MM.1S (cell line): ENCODE data around the gene RAVER2.

Experiments used
- DNase-seq: peaks from one replicate; pipeline ENCODE4 v3.0.0-alpha.2; 2015
- H2AFZ ChIP-seq: fragments of 300-600 bp; sonication (generic); 2 replicates; pipeline ENCODE4 v1.6.0; 2016; ENCODE audit warnings: antibody characterized with exemption, low read length
- H3F3A ChIP-seq: fragments of 300-600 bp; sonication (generic); 2 replicates; pipeline ENCODE4 v1.6.1; 2016; ENCODE audit warnings: mild to moderate bottlenecking, antibody characterized with exemption, low read length, moderate library complexity, mixed read lengths; ENCODE audit not compliant: insufficient read depth
- H3K27ac ChIP-seq: fragments of 300-600 bp; sonication (generic); 2 replicates; pipeline ENCODE4 v1.5.1; 2016; ENCODE audit warnings: mild to moderate bottlenecking, low read length
- H3K27me3 ChIP-seq: fragments of 300-600 bp; sonication (generic); replicated peaks from 2 replicates; pipeline ENCODE4 v1.6.0; 2016; ENCODE audit warnings: low read length; ENCODE audit not compliant: insufficient read depth
- H3K36me3 ChIP-seq: fragments of 300-600 bp; sonication (generic); replicated peaks from 2 replicates; pipeline ENCODE4 v1.6.1; 2016; ENCODE audit warnings: mild to moderate bottlenecking, low read length, mixed read lengths; ENCODE audit not compliant: insufficient read depth
- H3K4me1 ChIP-seq: fragments of 300-600 bp; sonication (generic); 2 replicates; pipeline ENCODE4 v1.6.1; 2016; ENCODE audit warnings: low read length, mixed read lengths
- H3K4me2 ChIP-seq: fragments of 300-600 bp; sonication (generic); 2 replicates; pipeline ENCODE4 v1.6.0; 2016; ENCODE audit warnings: low read depth, low read length
- H3K4me3 ChIP-seq: fragments of 300-600 bp; sonication (generic); 2 replicates; pipeline ENCODE4 v1.5.1; 2016; ENCODE audit warnings: low read length, mixed read lengths
- H3K79me2 ChIP-seq: fragments of 300-600 bp; sonication (generic); 2 replicates; pipeline ENCODE4 v1.6.1; 2016; ENCODE audit warnings: mixed run types, low read length, mixed read lengths
- H3K9ac ChIP-seq: fragments of 300-600 bp; sonication (generic); 2 replicates; pipeline ENCODE4 v1.6.1; 2016; ENCODE audit warnings: low read length, mixed read lengths
- H3K9me2 ChIP-seq: fragments of 300-600 bp; sonication (generic); replicated peaks from 2 replicates; pipeline ENCODE4 v1.6.1; 2016; ENCODE audit warnings: mild to moderate bottlenecking, low read length, mixed read lengths; ENCODE audit not compliant: insufficient read depth
- H3K9me3 ChIP-seq: fragments of 300-600 bp; sonication (generic); replicated peaks from 2 replicates; pipeline ENCODE4 v1.6.1; 2016; ENCODE audit warnings: mild to moderate bottlenecking, low read length, mixed read lengths; ENCODE audit not compliant: insufficient read depth
- H4K20me1 ChIP-seq: fragments of 300-600 bp; sonication (generic); 2 replicates; pipeline ENCODE4 v1.6.1; 2016; ENCODE audit warnings: mild to moderate bottlenecking, low read length, moderate library complexity, mixed read lengths; ENCODE audit not compliant: insufficient read depth
- CTCF ChIP-seq: fragments of 300-600 bp; sonication (generic); IDR thresholded peaks from 2 replicates; pipeline ENCODE4 v1.5.1; 2016; ENCODE audit warnings: antibody characterized with exemption, low read length, mixed read lengths
- EZH2 ChIP-seq: fragments of 300-600 bp; sonication (generic); optimal IDR thresholded peaks from 2 replicates; pipeline ENCODE3; 2017; ENCODE audit warnings: low read depth, mild to moderate bottlenecking, antibody characterized with exemption, low read length, mixed read lengths
- EZH2phosphoT487 ChIP-seq: fragments of 300-600 bp; sonication (generic); IDR thresholded peaks from 2 replicates; pipeline ENCODE4 v1.6.1; 2018; ENCODE audit warnings: antibody characterized with exemption, low read length

Gene RAVER2

GRCh38 chr1:64745181-64745985 is 508 bp downstream of the RAVER2 start:
- H3F3A ChIP-seq, result peaks cover 15% of the 10 kb centered on the region; the same call in 1 of the 2 replicates
- H3K79me2 ChIP-seq, result peaks cover 44% of the 10 kb centered on the region
- H3K36me3 ChIP-seq, result 0 out of 2 replicates have a peak, but pooled peaks cover 4% of the 10 kb centered on the region
- H3K4me2 ChIP-seq, result peak overlapping the region; percentile 79
- H3K9me3 ChIP-seq, result no peaks in the 10 kb centered on the region
- H3K4me1 ChIP-seq, result peaks cover 13% of the 10 kb centered on the region
- peak overlapping the region; percentile 77 for H3K4me3 ChIP-seq
- no peaks in the 10 kb centered on the region; the same call in 1 of the 2 replicates for H4K20me1 ChIP-seq
- TF ChIP-seq EZH2 (no peak), CTCF (no peak), EZH2phosphoT487 (no peak)
- peak overlapping the region; percentile 49; the same call in 1 of the 2 replicates for H3K27ac ChIP-seq
- H3K27me3 ChIP-seq, result no peaks in the 10 kb centered on the region
- H3K9me2 ChIP-seq, result no peaks in the 10 kb centered on the region
- DNase-seq, result peak; percentile 69
- H3K9ac ChIP-seq, result peak overlapping the region; percentile 65
- H2AFZ ChIP-seq, result peak overlapping the region; percentile 89

- H3K9me2 ChIP-seq, result no peaks in the 10 kb centered on the region
- DNase-seq, result peak; percentile 13
- H3K9me3 ChIP-seq, result no peaks in the 10 kb centered on the region
- H3K9ac ChIP-seq, result peak overlapping the region; percentile 65; the same call in 1 of the 2 replicates
- H3K4me2 ChIP-seq, result peak overlapping the region; percentile 79
- peak overlapping the region; percentile 49; the same call in 1 of the 2 replicates for H3K27ac ChIP-seq
- H3K4me1 ChIP-seq, result peaks cover 13% of the 10 kb centered on the region
- no peaks in the 10 kb centered on the region for H3K27me3 ChIP-seq
- 0 out of 2 replicates have a peak, but pooled peaks cover 4% of the 10 kb centered on the region for H3K36me3 ChIP-seq
- TF ChIP-seq EZH2phosphoT487 (no peak), CTCF (no peak), EZH2 (no peak)
- H3K4me3 ChIP-seq, result peak overlapping the region; percentile 77
- peaks cover 52% of the 10 kb centered on the region for H3K79me2 ChIP-seq
- H4K20me1 ChIP-seq, result no peaks in the 10 kb centered on the region; the same call in 1 of the 2 replicates
- peaks cover 15% of the 10 kb centered on the region; the same call in 1 of the 2 replicates for H3F3A ChIP-seq
- no peak overlapping the region; the same call in 1 of the 2 replicates for H2AFZ ChIP-seq
Measured at GRCh38 chr1:64745986-64746940, 1.4 kb downstream of the RAVER2 start.

GRCh38 chr1:64748222-64748621 is 3.3 kb downstream of the RAVER2 start:
- Histone ChIP-seq H3K4me1 (peaks cover 13% of the 10 kb centered on the region), H3K27me3 (no peaks in the 10 kb centered on the region), H4K20me1 (no peaks in the 10 kb centered on the region; the same call in 1 of the 2 replicates), H3K27ac (no peak overlapping the region), H2AFZ (no peak overlapping the region), H3K4me2 (no peak overlapping the region), H3K79me2 (peaks cover 70% of the 10 kb centered on the region), H3K4me3 (no peak overlapping the region), H3K36me3 (0 out of 2 replicates have a peak, but pooled peaks cover 4% of the 10 kb centered on the region), H3F3A (peaks cover 15% of the 10 kb centered on the region; the same call in 1 of the 2 replicates), H3K9ac (no peak overlapping the region), H3K9me2 (no peaks in the 10 kb centered on the region), H3K9me3 (no peaks in the 10 kb centered on the region)
- no peak for TF ChIP-seq EZH2phosphoT487
- no peak for TF ChIP-seq CTCF
- TF ChIP-seq EZH2, result no peak
- DNase-seq, result no peak
